GM19463 (cell line): Measurements from ENCODE around the gene ECT2L.

Experiments
- ATAC-seq: cut with Tn5 transposase; IDR thresholded peaks from one replicate; pipeline ENCODE4 v1.9.1; 2021; ENCODE audit warnings: mild to moderate bottlenecking, moderate library complexity; ENCODE audit not compliant: unreplicated experiment

ECT2L gene

GRCh38 chr6:138857775-138858174 is 61.9 kb downstream of the ECT2L start:
- no peak for ATAC-seq

DNA sequence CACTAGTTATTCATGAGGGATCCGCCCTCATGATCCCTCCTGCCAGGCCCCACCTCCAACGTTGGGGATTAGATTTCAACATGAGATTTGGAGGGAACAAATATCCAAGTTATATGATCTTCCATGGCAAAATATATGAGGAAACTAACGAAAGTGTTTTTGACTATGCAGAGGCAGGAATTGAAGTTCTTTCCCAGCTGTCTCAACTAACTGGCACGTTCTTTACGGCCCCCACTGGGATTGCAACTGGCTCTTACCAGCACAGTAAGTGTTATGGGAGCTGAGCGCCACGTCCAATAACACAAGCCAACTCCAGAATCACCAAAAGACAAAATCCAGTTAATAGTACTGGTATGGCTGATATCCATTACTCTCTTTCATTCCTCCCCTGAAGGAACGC is 66.6 kb downstream of the ECT2L start:
- no peak for ATAC-seq

DNA sequence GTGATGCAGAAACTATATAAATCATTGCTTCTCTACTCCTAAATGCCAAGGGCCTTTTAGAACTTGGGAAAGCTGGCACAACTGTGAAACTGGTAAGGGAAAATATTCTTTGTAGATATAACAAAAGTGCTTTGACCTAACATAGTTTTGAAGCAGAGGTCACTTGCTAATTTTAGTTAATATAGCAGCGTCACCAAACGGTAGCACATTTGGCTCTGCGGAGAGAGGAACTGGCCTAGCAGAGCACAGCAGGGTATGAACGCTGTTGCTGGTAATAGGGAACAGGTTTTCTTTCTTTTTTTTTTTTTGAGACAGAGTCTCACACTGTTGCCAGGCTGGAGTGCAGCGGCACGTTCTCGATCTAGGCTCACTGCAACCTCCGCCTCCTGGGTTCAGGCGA is 67.4 kb downstream of the ECT2L start:
- ATAC-seq: no peak

DNA sequence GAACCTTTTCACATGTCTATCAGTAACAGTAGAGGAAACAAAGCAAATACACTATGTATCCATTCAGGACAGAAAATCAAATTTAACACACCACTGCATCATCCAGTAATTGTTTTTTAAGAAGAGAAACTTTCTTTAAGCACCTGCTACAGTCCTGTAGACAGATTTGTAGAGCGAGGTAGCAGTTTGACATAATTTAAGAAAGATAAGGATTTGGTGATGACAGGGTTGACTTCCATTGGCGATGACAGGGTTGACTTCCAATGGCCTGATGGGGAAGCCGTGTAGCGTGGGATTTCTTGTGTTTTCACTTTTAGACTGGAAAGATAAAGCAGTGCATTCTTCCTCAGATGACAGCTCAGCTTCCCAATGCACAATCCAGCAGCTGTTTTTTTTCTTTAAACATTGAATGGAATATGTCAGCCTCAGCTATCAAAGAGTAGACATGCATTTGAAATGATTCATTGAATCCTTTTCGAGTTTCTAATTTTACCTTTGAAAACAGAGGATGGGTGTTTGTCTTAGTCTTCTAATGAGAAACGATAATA is 68.5 kb downstream of the ECT2L start:
- ATAC-seq: no peak

DNA sequence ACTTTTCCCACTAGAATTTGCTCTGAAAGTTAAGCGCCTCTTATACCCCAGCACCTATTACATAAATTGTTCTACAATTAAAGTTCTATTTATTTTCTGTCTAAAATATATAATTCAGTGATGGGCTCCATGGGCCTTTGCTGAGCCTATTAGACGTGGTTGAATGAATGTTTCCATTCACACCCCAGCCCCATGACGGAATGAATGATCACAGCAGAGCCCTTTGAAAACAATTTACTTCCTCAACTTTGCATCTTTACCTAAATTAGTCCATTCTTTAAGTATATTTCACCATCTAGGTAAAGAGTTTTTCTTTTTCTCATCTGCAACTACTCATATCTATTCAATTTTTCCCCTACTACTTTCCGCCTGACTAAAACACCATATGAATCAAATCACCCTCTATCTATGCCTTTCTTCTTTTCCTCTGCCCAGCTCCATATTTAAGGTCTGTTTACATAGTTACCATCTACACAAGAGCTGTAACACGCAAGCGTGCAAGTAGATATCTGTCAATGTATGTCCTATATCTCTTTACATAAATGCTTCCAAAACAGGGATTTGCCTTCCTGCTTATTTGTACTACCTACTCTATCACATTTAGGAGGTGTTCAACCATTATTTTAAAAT is 69.7 kb downstream of the ECT2L start:
- no peak for ATAC-seq

DNA sequence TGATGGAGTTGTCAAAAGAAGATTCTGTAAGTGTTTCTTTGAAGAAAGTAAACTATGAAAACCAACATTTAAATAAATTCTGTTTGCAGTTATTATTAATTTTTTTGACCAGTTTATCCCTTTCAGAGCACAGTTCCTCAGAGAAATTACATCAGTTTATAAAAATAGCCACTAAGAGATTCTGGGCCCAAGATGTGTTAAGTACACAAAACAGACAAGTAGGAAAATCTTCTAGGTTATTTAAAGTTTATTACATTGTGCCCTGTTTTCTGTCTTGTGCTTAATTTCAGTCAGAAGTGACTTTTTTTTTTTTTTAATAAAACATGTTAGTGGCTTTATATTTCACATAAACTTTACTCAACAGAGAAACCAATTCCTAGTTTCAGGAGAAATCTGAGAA is 72.3 kb downstream of the ECT2L start:
- no peak for ATAC-seq

DNA sequence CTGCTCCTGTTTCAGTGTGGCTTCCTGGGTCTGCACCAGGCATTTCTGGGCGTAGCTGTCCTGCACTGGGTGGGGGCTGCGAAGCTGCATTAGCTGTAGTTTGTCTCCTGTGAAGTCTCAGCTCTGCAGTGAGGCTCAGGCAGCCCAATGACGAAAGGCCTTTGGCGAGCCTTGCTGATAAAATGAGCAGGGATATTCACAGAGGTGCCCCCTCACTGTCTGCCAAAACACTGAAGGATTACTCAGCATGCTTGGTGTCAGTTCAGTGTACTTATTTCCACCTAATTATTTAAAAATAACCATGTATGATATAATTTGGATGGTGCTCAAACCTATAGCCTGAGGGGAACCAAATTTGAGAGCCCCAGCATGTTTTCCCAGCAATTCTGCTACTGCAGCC is 73.5 kb downstream of the ECT2L start:
- ATAC-seq: no peak

- no peak for ATAC-seq
Measured at GRCh38 chr6:138873191-138873590, 77.3 kb downstream of the ECT2L start.

GRCh38 chr6:138882369-138883017 is 86.6 kb downstream of the ECT2L start:
- peak; percentile 73 for ATAC-seq

GRCh38 chr6:138885156-138885819 is 89.4 kb downstream of the ECT2L start:
- ATAC-seq: no peak

- ATAC-seq: no peak
Measured at GRCh38 chr6:138891255-138891986, 95.5 kb downstream of the ECT2L start.

DNA sequence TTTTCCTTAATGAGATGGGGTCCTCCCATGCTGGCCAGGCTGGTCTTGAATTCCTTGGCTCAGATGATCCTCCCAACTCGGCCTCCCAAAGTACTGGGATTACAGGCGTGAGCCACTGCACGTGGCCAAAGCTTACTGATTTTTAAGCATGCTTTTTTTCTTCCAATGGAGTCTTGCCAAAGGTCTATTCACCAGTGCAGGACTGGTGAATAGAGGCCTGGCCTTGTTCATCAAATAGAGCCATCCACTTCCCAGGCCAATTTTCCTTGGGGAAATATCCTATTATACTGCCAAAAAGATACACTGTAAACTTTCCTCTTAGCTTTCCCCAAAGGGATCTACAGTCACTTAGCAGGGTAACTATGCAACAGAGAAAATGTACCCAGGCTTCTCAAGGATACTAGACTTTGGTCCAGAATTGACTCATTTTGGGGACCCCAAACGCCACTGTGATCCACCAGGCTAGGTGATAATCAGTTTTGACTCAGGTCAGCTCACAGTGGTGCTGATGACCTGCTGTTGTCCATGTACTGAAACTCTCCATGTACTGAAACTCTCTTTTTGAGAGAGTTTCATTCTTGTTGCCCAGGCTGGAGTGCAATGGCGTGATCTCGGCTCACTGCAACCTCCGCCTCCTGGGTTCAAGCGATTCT is 100.3 kb downstream of the ECT2L start:
- no peak for ATAC-seq

DNA sequence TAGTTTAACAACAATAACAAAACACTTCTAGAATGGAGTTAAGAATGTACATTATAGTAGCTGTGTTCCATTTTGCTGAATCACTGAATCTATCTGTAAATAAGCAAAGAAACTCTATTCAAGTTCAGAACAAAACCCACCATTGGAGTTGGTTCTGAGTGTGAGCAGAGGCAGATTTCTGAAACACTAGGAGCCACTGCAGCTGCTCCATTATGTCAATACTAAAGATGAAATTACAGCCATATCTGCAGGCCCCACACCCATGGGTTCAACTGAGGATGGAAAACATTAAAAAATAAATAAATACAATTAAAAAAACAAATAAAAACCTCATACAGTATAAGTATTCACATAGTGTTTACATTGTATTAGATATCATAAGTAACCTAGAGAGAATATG is 101.1 kb downstream of the ECT2L start:
- no peak for ATAC-seq

DNA sequence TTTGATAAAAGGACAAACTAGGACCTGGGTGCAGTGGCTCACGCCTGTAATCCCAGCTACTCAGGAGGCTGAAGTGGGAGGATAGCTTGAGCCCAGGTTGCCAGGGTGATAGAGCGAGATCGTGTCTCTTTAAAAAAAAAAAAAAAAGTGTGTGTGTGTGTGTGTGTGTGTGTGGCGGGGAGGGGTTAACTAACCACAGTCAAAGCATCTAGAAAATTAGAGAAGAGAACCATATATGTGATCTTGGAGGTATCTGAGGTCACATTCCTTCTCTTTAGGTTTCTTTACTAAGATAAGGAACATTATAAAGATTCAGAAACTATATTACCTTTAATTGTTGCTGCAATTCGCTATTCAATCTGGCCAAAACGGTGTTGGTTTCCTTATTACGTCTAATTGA is 111.3 kb downstream of the ECT2L start:
- no peak for ATAC-seq

GRCh38 chr6:138909511-138909910 is 113.6 kb downstream of the ECT2L start:
- ATAC-seq: no peak

GRCh38 chr6:138909975-138910374 is 114.1 kb downstream of the ECT2L start:
- ATAC-seq: no peak

DNA sequence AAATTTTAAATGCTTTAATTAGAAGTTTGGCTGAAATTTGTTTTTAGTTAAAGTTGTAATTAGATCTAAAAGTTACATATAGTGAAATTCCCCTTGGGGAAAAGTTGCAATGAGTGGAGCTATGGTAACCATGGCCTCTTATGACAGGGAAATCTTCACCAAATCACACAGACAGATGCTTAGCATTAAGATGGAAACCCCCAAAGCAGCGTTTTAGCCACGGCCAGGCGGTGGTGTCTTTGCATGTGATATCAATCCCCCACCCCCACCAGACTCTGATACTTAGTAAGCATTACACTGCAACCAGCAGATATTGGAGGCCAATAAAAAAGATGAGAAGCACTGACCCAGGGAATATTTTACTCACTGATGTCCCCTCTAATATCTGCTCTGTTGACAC is 116.4 kb downstream of the ECT2L start:
- ATAC-seq: no peak

- ATAC-seq: no peak
Measured at GRCh38 chr6:138914701-138915100, 118.8 kb downstream of the ECT2L start.

GRCh38 chr6:138920906-138921305 is 125.0 kb downstream of the ECT2L start:
- ATAC-seq: no peak

DNA sequence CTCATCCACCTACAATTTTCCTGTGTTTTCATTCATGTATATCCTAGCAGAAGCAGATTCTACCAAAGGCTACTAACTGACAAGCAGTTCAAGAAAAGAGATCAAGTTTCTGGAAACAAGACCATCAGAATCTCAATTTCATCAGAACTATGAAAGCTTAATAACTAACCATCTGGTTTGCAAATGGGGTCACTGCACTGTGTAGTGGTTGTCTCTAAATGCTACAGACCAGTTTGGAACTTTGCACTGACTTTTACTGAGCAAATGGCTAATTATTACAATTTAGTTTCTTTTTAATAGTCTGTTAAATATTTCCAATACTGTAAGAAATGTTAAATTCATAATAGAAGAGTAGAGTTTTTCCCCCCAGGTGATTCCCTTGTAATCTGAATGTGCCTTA is 127.7 kb downstream of the ECT2L start:
- no peak for ATAC-seq

DNA sequence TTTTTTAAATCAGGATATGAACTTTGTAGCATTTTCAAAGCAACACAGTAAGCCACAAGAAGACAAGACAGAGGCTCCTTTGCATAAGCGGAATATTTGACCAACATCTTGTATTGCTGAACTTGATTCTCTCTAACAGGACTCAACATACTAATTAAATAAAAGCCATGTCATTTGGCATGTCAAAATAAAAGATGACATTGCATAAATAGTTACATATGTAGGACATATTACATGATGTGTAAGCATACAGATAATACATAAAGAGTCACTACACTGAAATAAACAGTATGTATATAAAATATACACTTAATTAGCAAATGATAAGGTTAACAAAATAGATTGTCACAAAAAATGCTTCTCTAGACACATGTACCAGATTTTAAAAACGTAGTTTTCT is 129.9 kb downstream of the ECT2L start:
- ATAC-seq: no peak
